Kidney epithelial cell (primary cell): ENCODE results near the gene ELOVL6. TPM values are rescaled to one million over a fixed set of nuclear protein-coding genes. Genes with fewer than 3 reads are reported as not detected.

Source experiments
- DNase-seq: peaks from one replicate; pipeline ENCODE4 v3.0.0-alpha.2; 2010; ENCODE audit warnings: low read depth
- H3K27me3 ChIP-seq: 2 replicates; pipeline ENCODE4 v1.6.0; 2011; ENCODE audit warnings: low read length; ENCODE audit not compliant: control insufficient read depth, insufficient read depth
- H3K36me3 ChIP-seq: 2 replicates; pipeline ENCODE4 v1.5.1; 2011; ENCODE audit warnings: low read length; ENCODE audit not compliant: control insufficient read depth, insufficient read depth
- H3K4me3 ChIP-seq: 2 replicates; pipeline ENCODE4 v1.5.1; 2011; ENCODE audit warnings: low read depth, mild to moderate bottlenecking, control low read depth, low read length
- CTCF ChIP-seq: IDR thresholded peaks from 2 replicates; pipeline ENCODE4 v1.5.1; 2011; ENCODE audit warnings: mild to moderate bottlenecking, moderate library complexity, low read length, control low read depth, inconsistent platforms; ENCODE audit not compliant: insufficient read depth, poor library complexity, severe bottlenecking
- total RNA-seq: library from RNA; depleted of rRNA; stranded (reverse); fragments of >200 nt; gene quantifications from 2 replicates; pipeline ENCODE4 v1.2.3, GENCODE V29; 2015

Gene ELOVL6
- total RNA-seq, 1 donor from 2014 or later, result 21.6 TPM

- no peaks in the 10 kb centered on the region for H3K36me3 ChIP-seq
- no peak for TF ChIP-seq CTCF
- DNase-seq, result no peak
Measured at GRCh38 chr4:110155654-110156053, 42.8 kb downstream of the ELOVL6 start.

GRCh38 chr4:110154582-110154981 lies 43.8 kb downstream of the ELOVL6 start:
- H3K36me3 ChIP-seq, result no peaks in the 10 kb centered on the region
- DNase-seq, result no peak
- no peaks in the 10 kb centered on the region for H3K27me3 ChIP-seq
- H3K4me3 ChIP-seq, result no peak overlapping the region
- TF ChIP-seq CTCF, result no peak

More at GRCh38 chr4:110155654-110156053, 42.8 kb downstream of the ELOVL6 start:
- no peaks in the 10 kb centered on the region for H3K27me3 ChIP-seq
- H3K4me3 ChIP-seq, result no peak overlapping the region

GRCh38 chr4:110152386-110152785 lies 46.0 kb downstream of the ELOVL6 start:
- no peak for DNase-seq
- no peaks in the 10 kb centered on the region for H3K36me3 ChIP-seq
- H3K27me3 ChIP-seq, result no peaks in the 10 kb centered on the region
- TF ChIP-seq CTCF, result no peak
- H3K4me3 ChIP-seq, result no peak overlapping the region

- TF ChIP-seq CTCF, result no peak
- DNase-seq, result no peak
- no peaks in the 10 kb centered on the region for H3K36me3 ChIP-seq
Measured at GRCh38 chr4:110149089-110149488, 49.3 kb downstream of the ELOVL6 start.

GRCh38 chr4:110142461-110142860 lies 56.0 kb downstream of the ELOVL6 start:
- TF ChIP-seq CTCF, result no peak
- Histone ChIP-seq H3K4me3 (no peak overlapping the region), H3K36me3 (no peaks in the 10 kb centered on the region), H3K27me3 (no peaks in the 10 kb centered on the region)
- no peak for DNase-seq

More at GRCh38 chr4:110149089-110149488, 49.3 kb downstream of the ELOVL6 start:
- no peak overlapping the region for H3K4me3 ChIP-seq
- H3K27me3 ChIP-seq, result no peaks in the 10 kb centered on the region

GRCh38 chr4:110139815-110140214 lies 58.6 kb downstream of the ELOVL6 start:
- no peak for DNase-seq
- Histone ChIP-seq H3K4me3 (no peak overlapping the region), H3K36me3 (no peaks in the 10 kb centered on the region)

More at GRCh38 chr4:110139815-110140214, 58.6 kb downstream of the ELOVL6 start:
- no peaks in the 10 kb centered on the region for H3K27me3 ChIP-seq
- TF ChIP-seq CTCF, result no peak
